Measurements from ENCODE around the gene TCHHL1. TPM values are rescaled to one million over a fixed set of nuclear protein-coding genes. Genes with fewer than 3 reads are reported as not detected.

The TCHHL1 gene
- total RNA-seq, 1 experiment from 2014 or later, result not detected

- no peak overlapping the region for H3K4ac ChIP-seq (ENCODE audit: low read depth, low read length)
- H3K4me3 Mint-ChIP-seq, result no peak overlapping the region
- H4K20me1 ChIP-seq (ENCODE audit: control insufficient read depth, insufficient read depth, insufficient read length), result no peaks in the 10 kb centered on the region
- H4K5ac ChIP-seq (ENCODE audit: insufficient read length, low read depth, low read length), result no peak overlapping the region
- no peak for TF ChIP-seq CTCF (conservative IDR thresholded peaks at IDR 0.05)
- H3K79me1 ChIP-seq (ENCODE audit: insufficient read depth, low read depth, low read length, poor library complexity, severe bottlenecking), result no peaks in the 10 kb centered on the region
- H4K8ac ChIP-seq (replicated peaks; ENCODE audit: insufficient read length, low read depth, low read length), result no peak overlapping the region
- H3K14ac ChIP-seq (ENCODE audit: insufficient read depth, low read length), result no peak overlapping the region
- H3K27ac ChIP-seq (ENCODE audit: insufficient read length, low read depth, low read length), result no peak overlapping the region
- H3K9me3 Mint-ChIP-seq, result peaks cover 42 to 82% of the 10 kb centered on the region in 2 experiments
- DNase-seq, result no peak
- H2BK5ac ChIP-seq (ENCODE audit: insufficient read length, low read length), result no peak overlapping the region
- no peak overlapping the region for H2BK20ac ChIP-seq (ENCODE audit: low read depth, low read length, poor library complexity, severe bottlenecking)
- H3K4me1 Mint-ChIP-seq, result no peaks in the 10 kb centered on the region
- H3K4me2 ChIP-seq (ENCODE audit: insufficient read depth, insufficient read length, low read length), result no peak overlapping the region
- H3T11ph ChIP-seq (ENCODE audit: low read length), result no peak overlapping the region
- no peak overlapping the region for H3K23ac ChIP-seq (ENCODE audit: insufficient read length, low read depth, low read length)
- no peaks in the 10 kb centered on the region for H3K9me3 ChIP-seq (ENCODE audit: control insufficient read depth, low read depth, low read length)
- no CpG with 5 or more reads among the region's 24 CpGs for WGBS (ENCODE audit: extremely low coverage, insufficient read length, low lambda C conversion rate)
- no peak overlapping the region for H3K9ac ChIP-seq (ENCODE audit: extremely low read depth, insufficient read length, low read length)
- no peak overlapping the region for H3K27ac Mint-ChIP-seq
- H3K36me3 Mint-ChIP-seq (ENCODE audit: insufficient read depth in 1 of 3, low read depth in 3 of 3), result peaks cover 0 to 7% (median 4%) of the 10 kb centered on the region in 3 experiments; a peak in 4 of 7 replicates
- H4K91ac ChIP-seq (ENCODE audit: insufficient read length, low read depth, low read length), result no peak overlapping the region
- no peak overlapping the region for H2AFZ ChIP-seq (ENCODE audit: low read length)
- H2BK15ac ChIP-seq (ENCODE audit: low read depth, low read length), result no peak overlapping the region
- H3K79me2 ChIP-seq (ENCODE audit: insufficient read depth, low read length), result no peaks in the 10 kb centered on the region
- no peak overlapping the region for H2BK12ac ChIP-seq (ENCODE audit: insufficient read length, low read depth, low read length)
- H3K56ac ChIP-seq (ENCODE audit: insufficient read length, low read depth, low read length), result no peak overlapping the region
- no peak overlapping the region for H2BK120ac ChIP-seq (ENCODE audit: low read depth, low read length, poor library complexity, severe bottlenecking)
- no peak overlapping the region for H3K18ac ChIP-seq (ENCODE audit: insufficient read length, low read depth, low read length)
- H3K27me3 Mint-ChIP-seq (ENCODE audit: low read depth), result peaks cover 4% of the 10 kb centered on the region
- no peaks in the 10 kb centered on the region for H3K4me1 ChIP-seq (ENCODE audit: insufficient read depth, low read length)
- H3K27me3 ChIP-seq (ENCODE audit: insufficient read depth, low read length), result no peaks in the 10 kb centered on the region
- H3K23me2 ChIP-seq (ENCODE audit: insufficient read length, low read depth, low read length, poor library complexity, severe bottlenecking), result no peaks in the 10 kb centered on the region
- H2AK5ac ChIP-seq (ENCODE audit: insufficient read length, low read length), result no peak overlapping the region
Measured at GRCh38 chr1:152078831-152079441, 9.9 kb downstream of the TCHHL1 start.
